ENCODE measurements around the gene RPL18A. TPM values are rescaled to one million over a fixed set of nuclear protein-coding genes. Genes with fewer than 3 reads are reported as not detected.

Gene RPL18A
- total RNA-seq, 2 experiments from 2014 or later = 3,019 to 3,145 TPM

- no peaks in the 10 kb centered on the region for H3K36me3 ChIP-seq (ENCODE audit: insufficient read depth, low read length)
- no peak overlapping the region for H2AFZ ChIP-seq (ENCODE audit: low read length)
- POLR2A ChIA-PET = no interaction called here
- H3K4me3 ChIP-seq (ENCODE audit: low read depth, low read length, poor library complexity, severe bottlenecking) = no peak overlapping the region
- no peaks in the 10 kb centered on the region for H3K9me2 ChIP-seq (ENCODE audit: insufficient read depth, low read length)
- H3K27ac ChIP-seq (ENCODE audit: low read depth, low read length, poor library complexity, severe bottlenecking) = no peak overlapping the region
- no peaks in the 10 kb centered on the region for H4K20me1 ChIP-seq (ENCODE audit: insufficient read depth, low read length)
- H3K79me2 ChIP-seq (ENCODE audit: insufficient read depth, low read depth, low read length) = no peaks in the 10 kb centered on the region
- no peak for DNase-seq (ENCODE audit: low spot score)
- CTCF ChIA-PET (ENCODE audit: unreplicated experiment) = no interaction called here
- H3K4me1 ChIP-seq (ENCODE audit: insufficient read depth, low read length, poor library complexity, severe bottlenecking) = peaks cover 8% of the 10 kb centered on the region
- no TSS peak for BruUV-seq (replicated peaks)
- H3K4me2 ChIP-seq (ENCODE audit: low read length) = no peak overlapping the region
- no peaks in the 10 kb centered on the region for H3K9me3 ChIP-seq (ENCODE audit: low read length)
- TF ChIP-seq CTCF (conservative IDR thresholded peaks at IDR 0.05; ENCODE audit: low read length) (no peak), EZH2phosphoT487 (IDR thresholded peaks at IDR 0.05; ENCODE audit: borderline replicate concordance, low read depth, low read length) (no peak)
- intact Hi-C loops (cut with micrococcal nuclease; ENCODE audit: unreplicated experiment) = no loop called here
These were observed 19.8 kb downstream of the RPL18A start for GRCh38 chr19:17879466-17879865.

- no TSS peak for BruUV-seq (replicated peaks)
- DNase-seq (ENCODE audit: low spot score) = no peak
- CTCF ChIA-PET (ENCODE audit: unreplicated experiment) = no interaction called here
- Histone ChIP-seq H3K79me2 (ENCODE audit: insufficient read depth, low read depth, low read length) (no peaks in the 10 kb centered on the region), H2AFZ (ENCODE audit: low read length) (no peak overlapping the region), H3K9me2 (ENCODE audit: insufficient read depth, low read length) (no peaks in the 10 kb centered on the region), H3K4me2 (ENCODE audit: low read length) (no peak overlapping the region), H4K20me1 (ENCODE audit: insufficient read depth, low read length) (no peaks in the 10 kb centered on the region), H3K36me3 (ENCODE audit: insufficient read depth, low read length) (no peaks in the 10 kb centered on the region), H3K4me3 (ENCODE audit: low read depth, low read length, poor library complexity, severe bottlenecking) (no peak overlapping the region), H3K4me1 (ENCODE audit: insufficient read depth, low read length, poor library complexity, severe bottlenecking) (peaks cover 30% of the 10 kb centered on the region), H3K9me3 (ENCODE audit: low read length) (no peaks in the 10 kb centered on the region), H3K27ac (ENCODE audit: low read depth, low read length, poor library complexity, severe bottlenecking) (no peak overlapping the region)
- intact Hi-C loops (cut with micrococcal nuclease; ENCODE audit: unreplicated experiment) = no loop called here
- POLR2A ChIA-PET = no interaction called here
- TF ChIP-seq EZH2phosphoT487 (IDR thresholded peaks at IDR 0.05; ENCODE audit: borderline replicate concordance, low read depth, low read length) = no peak
- TF ChIP-seq CTCF (conservative IDR thresholded peaks at IDR 0.05; ENCODE audit: low read length) = no peak
These were observed 22.0 kb downstream of the RPL18A start for GRCh38 chr19:17881701-17882100.

GRCh38 chr19:17883627-17884410, 24.1 kb downstream of the RPL18A start:
- intact Hi-C loops (cut with micrococcal nuclease; ENCODE audit: unreplicated experiment) = no loop called here
- peak overlapping the region; percentile 41 for H3K4me2 ChIP-seq (ENCODE audit: low read length)
- no peak overlapping the region for H3K4me3 ChIP-seq (ENCODE audit: low read depth, low read length, poor library complexity, severe bottlenecking)
- H3K36me3 ChIP-seq (ENCODE audit: insufficient read depth, low read length) = no peaks in the 10 kb centered on the region
- H3K27ac ChIP-seq (ENCODE audit: low read depth, low read length, poor library complexity, severe bottlenecking) = no peak overlapping the region
- BruUV-seq (replicated peaks) = no TSS peak
- DNase-seq (ENCODE audit: low spot score) = no peak
- no peaks in the 10 kb centered on the region for H3K79me2 ChIP-seq (ENCODE audit: insufficient read depth, low read depth, low read length)
- no peaks in the 10 kb centered on the region for H3K9me3 ChIP-seq (ENCODE audit: low read length)
- no peak for TF ChIP-seq EZH2phosphoT487 (IDR thresholded peaks at IDR 0.05; ENCODE audit: borderline replicate concordance, low read depth, low read length)
- no peak for TF ChIP-seq CTCF (conservative IDR thresholded peaks at IDR 0.05; ENCODE audit: low read length)
- H3K9me2 ChIP-seq (ENCODE audit: insufficient read depth, low read length) = no peaks in the 10 kb centered on the region
- H3K4me1 ChIP-seq (ENCODE audit: insufficient read depth, low read length, poor library complexity, severe bottlenecking) = peaks cover 35% of the 10 kb centered on the region
- ChIA-PET POLR2A (interaction anchor here (0.6 kb wide), 1 partner anchor 28 kb away, joined by 3 read pairs; no protein-coding TSS in a partner anchor), CTCF (ENCODE audit: unreplicated experiment) (no interaction called here)
- no peak overlapping the region for H2AFZ ChIP-seq (ENCODE audit: low read length)
- no peaks in the 10 kb centered on the region for H4K20me1 ChIP-seq (ENCODE audit: insufficient read depth, low read length)

Measured in OCI-LY7 (cell line).